OCI-LY1 (cell line): Measurements from ENCODE around the gene KMT5C.

Experiments
- H2AFZ ChIP-seq: fragments of 200-600 bp; sonication (generic), shearing (Covaris generic); 2 replicates; pipeline ENCODE4 v1.6.0; 2014; ENCODE audit warnings: antibody characterized with exemption, mild to moderate bottlenecking, low read length
- H3F3A ChIP-seq: fragments of 200-600 bp; sonication (generic), shearing (Covaris generic); 2 replicates; pipeline ENCODE4 v1.6.0; 2014; ENCODE audit warnings: mild to moderate bottlenecking, antibody characterized with exemption, low read length, moderate library complexity; ENCODE audit not compliant: insufficient read depth
- H3K27ac ChIP-seq: fragments of 200-600 bp; sonication (generic); 2 replicates; pipeline ENCODE4 v1.5.1; 2014; ENCODE audit warnings: low read length, mixed run types, mild to moderate bottlenecking, low read depth; ENCODE audit not compliant: poor library complexity, severe bottlenecking
- H3K27me3 ChIP-seq: fragments of 200-600 bp; sonication (generic); 2 replicates; pipeline ENCODE4 v1.6.0; 2014; ENCODE audit warnings: antibody characterized with exemption, mild to moderate bottlenecking, low read length, moderate library complexity; ENCODE audit not compliant: insufficient read depth
- H3K36me3 ChIP-seq: fragments of 200-600 bp; sonication (generic); 2 replicates; pipeline ENCODE4 v1.6.1; 2014; ENCODE audit warnings: mild to moderate bottlenecking, antibody characterized with exemption, low read length, moderate library complexity, mixed read lengths; ENCODE audit not compliant: insufficient read depth
- H3K4me1 ChIP-seq: fragments of 200-600 bp; sonication (generic); 2 replicates; pipeline ENCODE4 v1.5.1; 2014; ENCODE audit warnings: mild to moderate bottlenecking, low read length, moderate library complexity; ENCODE audit not compliant: insufficient read depth, severe bottlenecking
- H3K4me2 ChIP-seq: fragments of 200-600 bp; sonication (generic), shearing (Covaris generic); 2 replicates; pipeline ENCODE4 v1.6.1; 2014; ENCODE audit warnings: low read length
- H3K4me3 ChIP-seq: fragments of 200-600 bp; sonication (generic); 2 replicates; pipeline ENCODE4 v1.5.1; 2014; ENCODE audit warnings: low read length, low read depth, mild to moderate bottlenecking, mixed read lengths; ENCODE audit not compliant: poor library complexity, severe bottlenecking
- H3K79me2 ChIP-seq: fragments of 200-600 bp; shearing (Covaris generic); 2 replicates; pipeline ENCODE4 v1.6.1; 2016; ENCODE audit warnings: mixed run types, low read length, mixed read lengths; ENCODE audit not compliant: insufficient read depth
- H3K9ac ChIP-seq: fragments of 200-600 bp; sonication (generic), shearing (Covaris generic); 2 replicates; pipeline ENCODE4 v1.6.1; 2014; ENCODE audit warnings: mild to moderate bottlenecking, low read length, mixed read lengths
- H3K9me2 ChIP-seq: fragments of 200-600 bp; sonication (generic), shearing (Covaris generic); 2 replicates; pipeline ENCODE4 v1.6.1; 2014; ENCODE audit warnings: low read depth, mild to moderate bottlenecking, low read length, mixed read lengths
- H3K9me3 ChIP-seq: fragments of 200-600 bp; shearing (Covaris generic); 2 replicates; pipeline ENCODE4 v1.6.1; 2014; ENCODE audit warnings: low read length, mixed read lengths
- H4K20me1 ChIP-seq: fragments of 200-600 bp; sonication (generic), shearing (Covaris generic); 2 replicates; pipeline ENCODE4 v1.6.0; 2016; ENCODE audit warnings: mild to moderate bottlenecking, low read length; ENCODE audit not compliant: insufficient read depth
- EZH2 ChIP-seq: fragments of 200-600 bp; sonication (generic), shearing (Covaris generic); IDR thresholded peaks from 2 replicates; pipeline ENCODE4 v1.8.0; 2017; ENCODE audit warnings: borderline replicate concordance, mixed run types, mild to moderate bottlenecking, antibody characterized with exemption, low read length, moderate library complexity, mixed read lengths
- TF ChIP-seq, protein P1 (sequence below): fragments of 200-600 bp; sonication (generic), shearing (Covaris generic); IDR thresholded peaks from 2 replicates; pipeline ENCODE4 v1.5.1; 2017; ENCODE audit warnings: mild to moderate bottlenecking, antibody characterized with exemption, low read length, moderate library complexity, mixed read lengths

KMT5C gene

DNA sequence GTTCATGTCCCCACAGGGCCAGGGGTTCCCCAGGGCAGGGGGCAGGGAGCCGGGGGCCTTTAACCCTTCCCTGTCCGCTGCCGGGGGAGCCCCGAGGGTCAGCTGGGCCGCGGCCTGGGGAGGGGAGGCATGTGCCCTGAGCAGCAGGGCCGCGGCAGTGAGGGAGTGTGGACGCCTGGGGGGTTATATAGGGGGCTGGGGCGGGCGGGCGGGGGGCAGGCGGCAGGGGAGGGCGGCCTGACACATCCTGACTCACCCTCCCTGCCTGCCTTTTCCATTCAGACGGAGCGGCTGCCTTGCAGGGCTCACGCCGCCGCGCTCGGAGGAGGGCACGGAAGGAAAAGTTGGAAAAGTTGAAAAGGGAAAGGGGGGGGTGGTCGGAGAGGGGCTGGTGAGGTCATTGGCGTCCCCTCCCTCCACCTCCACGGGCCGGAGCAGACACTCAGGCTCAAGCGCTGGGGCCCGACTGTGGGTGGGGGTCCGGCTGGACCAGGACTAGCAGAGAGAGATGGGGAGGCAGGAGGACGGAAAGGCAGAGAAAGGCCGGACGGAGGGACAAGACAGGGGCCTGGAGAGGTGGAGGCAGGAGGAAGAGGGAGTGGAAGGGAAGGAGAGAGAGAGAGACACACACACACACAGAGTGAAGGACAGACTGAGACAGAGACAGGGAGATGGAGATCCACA, 30.8 kb downstream of the KMT5C start, which contains the start of gene IL11:
Gene IL11, minus strand, starts transcription at position 159 of the 684 bp plus-strand sequence. Its CDS starts 153 bp downstream, at position 6.
- H3K4me3 ChIP-seq: no peak within 1 kb of the TSS
- no peaks in the 10 kb centered on the region for H4K20me1 ChIP-seq
- H3F3A ChIP-seq: no peaks in the 10 kb centered on the region
- peak within 1 kb of the TSS; percentile 48; the same call in 1 of the 2 replicates for H3K4me2 ChIP-seq
- H3K27ac ChIP-seq: no peak within 1 kb of the TSS
- TF ChIP-seq, protein P1, sequence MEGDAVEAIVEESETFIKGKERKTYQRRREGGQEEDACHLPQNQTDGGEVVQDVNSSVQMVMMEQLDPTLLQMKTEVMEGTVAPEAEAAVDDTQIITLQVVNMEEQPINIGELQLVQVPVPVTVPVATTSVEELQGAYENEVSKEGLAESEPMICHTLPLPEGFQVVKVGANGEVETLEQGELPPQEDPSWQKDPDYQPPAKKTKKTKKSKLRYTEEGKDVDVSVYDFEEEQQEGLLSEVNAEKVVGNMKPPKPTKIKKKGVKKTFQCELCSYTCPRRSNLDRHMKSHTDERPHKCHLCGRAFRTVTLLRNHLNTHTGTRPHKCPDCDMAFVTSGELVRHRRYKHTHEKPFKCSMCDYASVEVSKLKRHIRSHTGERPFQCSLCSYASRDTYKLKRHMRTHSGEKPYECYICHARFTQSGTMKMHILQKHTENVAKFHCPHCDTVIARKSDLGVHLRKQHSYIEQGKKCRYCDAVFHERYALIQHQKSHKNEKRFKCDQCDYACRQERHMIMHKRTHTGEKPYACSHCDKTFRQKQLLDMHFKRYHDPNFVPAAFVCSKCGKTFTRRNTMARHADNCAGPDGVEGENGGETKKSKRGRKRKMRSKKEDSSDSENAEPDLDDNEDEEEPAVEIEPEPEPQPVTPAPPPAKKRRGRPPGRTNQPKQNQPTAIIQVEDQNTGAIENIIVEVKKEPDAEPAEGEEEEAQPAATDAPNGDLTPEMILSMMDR: no peak
- TF ChIP-seq EZH2: no peak
- peaks cover 4% of the 10 kb centered on the region for H3K4me1 ChIP-seq
- no peaks in the 10 kb centered on the region for H3K79me2 ChIP-seq
- H3K9me3 ChIP-seq: no peaks in the 10 kb centered on the region
- no peaks in the 10 kb centered on the region for H3K9me2 ChIP-seq
- H3K27me3 ChIP-seq: peaks cover 6% of the 10 kb centered on the region; the same call in 1 of the 2 replicates
- no peaks in the 10 kb centered on the region for H3K36me3 ChIP-seq
- H2AFZ ChIP-seq: no peak within 1 kb of the TSS
- no peak within 1 kb of the TSS for H3K9ac ChIP-seq

DNA sequence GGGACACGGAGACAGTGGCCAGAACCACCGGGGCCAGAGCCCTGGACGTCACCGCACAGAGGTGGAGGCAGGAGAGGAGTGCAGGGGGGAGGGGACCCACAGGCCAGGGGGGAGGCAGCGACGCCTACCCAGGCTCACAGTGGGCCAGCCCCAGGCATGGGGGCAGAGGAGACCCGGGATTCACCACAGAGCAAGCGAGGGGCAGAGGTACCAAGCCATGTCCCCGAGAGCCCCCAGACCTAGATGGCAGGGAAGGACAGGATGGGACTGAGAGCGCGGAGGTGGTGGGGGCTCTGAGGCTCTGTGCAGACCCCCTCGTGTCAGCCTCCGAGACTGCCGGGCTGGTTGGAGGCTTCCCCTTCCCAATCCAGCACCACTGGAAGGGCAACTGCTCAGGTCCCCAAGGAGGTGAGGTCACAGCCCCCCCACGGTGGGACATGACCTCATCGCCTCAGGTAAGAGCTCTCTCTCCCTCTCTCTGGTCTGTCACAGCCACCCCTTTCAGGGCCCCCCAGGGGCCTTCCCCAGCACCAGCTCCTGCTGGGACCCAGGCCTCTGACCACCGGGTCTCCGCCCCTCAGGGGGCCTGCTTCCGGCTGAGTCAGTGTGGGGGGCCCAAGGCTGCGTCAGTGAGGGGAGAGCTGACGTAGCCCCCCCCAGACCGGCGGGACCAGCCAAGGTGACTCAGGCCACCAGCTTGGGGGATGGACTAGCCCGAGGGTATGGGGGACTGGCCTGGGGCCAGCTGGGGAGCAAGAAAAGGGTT, 32.8 kb downstream of the KMT5C start:
- H3K27me3 ChIP-seq: peaks cover 18% of the 10 kb centered on the region; the same call in 1 of the 2 replicates
- no peak overlapping the region for H3K4me3 ChIP-seq
- TF ChIP-seq, protein P1: no peak
- TF ChIP-seq EZH2: no peak
- no peaks in the 10 kb centered on the region for H3K9me2 ChIP-seq
- H4K20me1 ChIP-seq: no peaks in the 10 kb centered on the region
- no peaks in the 10 kb centered on the region for H3F3A ChIP-seq
- no peaks in the 10 kb centered on the region for H3K79me2 ChIP-seq
- H3K4me1 ChIP-seq: peaks cover 4% of the 10 kb centered on the region
- no peak overlapping the region for H3K4me2 ChIP-seq
- H3K9ac ChIP-seq: no peak overlapping the region
- no peaks in the 10 kb centered on the region for H3K36me3 ChIP-seq
- no peak overlapping the region for H3K27ac ChIP-seq
- H2AFZ ChIP-seq: no peak overlapping the region
- no peaks in the 10 kb centered on the region for H3K9me3 ChIP-seq

DNA sequence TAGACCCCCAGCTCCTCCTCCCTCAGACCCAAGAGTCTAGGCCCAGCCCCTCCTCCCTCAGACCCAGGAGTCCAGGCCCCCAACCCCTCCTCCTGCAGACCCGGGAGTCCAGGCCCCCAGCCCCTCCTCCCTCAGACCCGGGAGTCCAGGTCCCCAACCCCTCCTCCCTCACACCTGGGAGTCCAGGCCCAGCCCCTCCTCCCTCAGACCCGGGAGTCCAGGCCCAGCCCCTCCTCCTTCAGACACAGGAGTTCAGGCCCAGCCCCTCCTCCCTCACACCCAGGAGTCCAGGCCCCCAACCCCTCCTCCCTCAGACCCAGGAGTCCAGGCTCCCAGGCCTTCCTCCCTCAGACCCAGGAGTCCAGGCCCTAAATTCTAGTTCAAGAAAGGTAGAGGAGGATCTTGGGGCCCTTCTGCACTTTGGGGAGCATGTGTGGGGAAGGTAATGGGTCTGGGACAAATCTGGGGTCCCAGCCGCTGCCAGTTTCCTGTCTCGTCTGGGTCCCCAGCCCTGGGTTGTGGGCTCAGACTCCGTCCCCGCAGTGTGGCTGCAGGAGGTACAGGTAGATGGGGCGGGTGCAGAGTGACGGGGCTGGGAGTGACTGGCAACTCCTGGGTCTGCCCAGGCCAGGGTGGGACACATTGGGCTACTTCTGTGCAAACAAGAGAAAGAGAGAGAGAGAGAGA, 33.8 kb downstream of the KMT5C start:
- TF ChIP-seq, protein P1: no peak
- no peak for TF ChIP-seq EZH2
- Histone ChIP-seq H4K20me1 (no peaks in the 10 kb centered on the region), H3K4me1 (peaks cover 4% of the 10 kb centered on the region), H3K4me3 (no peak overlapping the region), H3K79me2 (no peaks in the 10 kb centered on the region), H3K4me2 (no peak overlapping the region), H2AFZ (no peak overlapping the region), H3K9me3 (no peaks in the 10 kb centered on the region), H3K36me3 (no peaks in the 10 kb centered on the region), H3K27ac (no peak overlapping the region), H3F3A (no peaks in the 10 kb centered on the region), H3K9ac (no peak overlapping the region), H3K9me2 (no peaks in the 10 kb centered on the region), H3K27me3 (peaks cover 18% of the 10 kb centered on the region; the same call in 1 of the 2 replicates)
